Epithelial cell of prostate (primary cell): ENCODE data around the gene SLC2A9.
"Not testable (repeated sequence)": the region's sequence is repeated elsewhere in the genome, so short reads cannot be mapped to it uniquely, and the experiment has no call there.

ENCODE experiments used
- DNase-seq: peaks from one replicate; pipeline ENCODE4 v3.0.0-alpha.2; 2011; ENCODE audit warnings: low read depth, low spot score
- H3K27ac ChIP-seq: fragments of 450-650 bp; 2 replicates; pipeline ENCODE4 v1.5.1; 2017; ENCODE audit warnings: mild to moderate bottlenecking

SLC2A9 gene

GRCh38 chr4:9903317-9903716 lies 118.0 kb downstream of the SLC2A9 start:
- DNase-seq: no peak
- no peak overlapping the region for H3K27ac ChIP-seq

GRCh38 chr4:9901257-9901656 lies 120.0 kb downstream of the SLC2A9 start:
- H3K27ac ChIP-seq: no peak overlapping the region
- DNase-seq: no peak

- not testable (repeated sequence) for DNase-seq, H3K27ac ChIP-seq
These were observed 120.7 kb downstream of the SLC2A9 start for GRCh38 chr4:9900633-9901032.

GRCh38 chr4:9899306-9900055 lies 121.8 kb downstream of the SLC2A9 start:
- no peak for DNase-seq
- no peak overlapping the region for H3K27ac ChIP-seq

- H3K27ac ChIP-seq: no peak overlapping the region
- DNase-seq: peak; percentile 14
These were observed 122.5 kb downstream of the SLC2A9 start for GRCh38 chr4:9898596-9899305.

- H3K27ac ChIP-seq: no peak overlapping the region
- DNase-seq: no peak
These were observed 126.0 kb downstream of the SLC2A9 start for GRCh38 chr4:9895333-9895705.

GRCh38 chr4:9894644-9895332 lies 126.5 kb downstream of the SLC2A9 start:
- no peak overlapping the region for H3K27ac ChIP-seq
- no peak for DNase-seq

GRCh38 chr4:9893329-9894108 lies 127.8 kb downstream of the SLC2A9 start:
- H3K27ac ChIP-seq: no peak overlapping the region
- no peak for DNase-seq

- DNase-seq: no peak
- no peak overlapping the region for H3K27ac ChIP-seq
These were observed 129.6 kb downstream of the SLC2A9 start for GRCh38 chr4:9891740-9892139.

- H3K27ac ChIP-seq: no peak overlapping the region
- DNase-seq: no peak
These were observed 130.2 kb downstream of the SLC2A9 start for GRCh38 chr4:9891056-9891455.

- DNase-seq: no peak
- H3K27ac ChIP-seq: no peak overlapping the region
These were observed 132.0 kb downstream of the SLC2A9 start for GRCh38 chr4:9889306-9889705.

GRCh38 chr4:9885958-9886357 lies 135.3 kb downstream of the SLC2A9 start:
- no peak overlapping the region for H3K27ac ChIP-seq
- DNase-seq: no peak

- no peak for DNase-seq
- H3K27ac ChIP-seq: no peak overlapping the region
These were observed 140.7 kb downstream of the SLC2A9 start for GRCh38 chr4:9880406-9881197.

GRCh38 chr4:9877123-9877522 lies 144.2 kb downstream of the SLC2A9 start:
- no peak overlapping the region for H3K27ac ChIP-seq
- DNase-seq: no peak

- no peak for DNase-seq
- H3K27ac ChIP-seq: no peak overlapping the region
These were observed 145.8 kb downstream of the SLC2A9 start for GRCh38 chr4:9875516-9875915.

GRCh38 chr4:9874385-9874784 lies 146.9 kb downstream of the SLC2A9 start:
- DNase-seq: no peak
- H3K27ac ChIP-seq: no peak overlapping the region

GRCh38 chr4:9870165-9870790 lies 151.0 kb downstream of the SLC2A9 start:
- no peak for DNase-seq
- no peak overlapping the region for H3K27ac ChIP-seq

GRCh38 chr4:9867751-9868425 lies 153.4 kb downstream of the SLC2A9 start:
- no peak overlapping the region for H3K27ac ChIP-seq
- DNase-seq: no peak

- no peak overlapping the region for H3K27ac ChIP-seq
These were observed 154.4 kb downstream of the SLC2A9 start for GRCh38 chr4:9866931-9867330.

More at GRCh38 chr4:9866931-9867330, 154.4 kb downstream of the SLC2A9 start:
- no peak for DNase-seq
